GM19395 (cell line): ENCODE data around the gene CD79A.

Source experiments
- ATAC-seq: cut with Tn5 transposase; IDR thresholded peaks from one replicate; pipeline ENCODE4 v1.9.1; 2021; ENCODE audit warnings: mild to moderate bottlenecking, moderate library complexity; ENCODE audit not compliant: unreplicated experiment

Gene CD79A

DNA sequence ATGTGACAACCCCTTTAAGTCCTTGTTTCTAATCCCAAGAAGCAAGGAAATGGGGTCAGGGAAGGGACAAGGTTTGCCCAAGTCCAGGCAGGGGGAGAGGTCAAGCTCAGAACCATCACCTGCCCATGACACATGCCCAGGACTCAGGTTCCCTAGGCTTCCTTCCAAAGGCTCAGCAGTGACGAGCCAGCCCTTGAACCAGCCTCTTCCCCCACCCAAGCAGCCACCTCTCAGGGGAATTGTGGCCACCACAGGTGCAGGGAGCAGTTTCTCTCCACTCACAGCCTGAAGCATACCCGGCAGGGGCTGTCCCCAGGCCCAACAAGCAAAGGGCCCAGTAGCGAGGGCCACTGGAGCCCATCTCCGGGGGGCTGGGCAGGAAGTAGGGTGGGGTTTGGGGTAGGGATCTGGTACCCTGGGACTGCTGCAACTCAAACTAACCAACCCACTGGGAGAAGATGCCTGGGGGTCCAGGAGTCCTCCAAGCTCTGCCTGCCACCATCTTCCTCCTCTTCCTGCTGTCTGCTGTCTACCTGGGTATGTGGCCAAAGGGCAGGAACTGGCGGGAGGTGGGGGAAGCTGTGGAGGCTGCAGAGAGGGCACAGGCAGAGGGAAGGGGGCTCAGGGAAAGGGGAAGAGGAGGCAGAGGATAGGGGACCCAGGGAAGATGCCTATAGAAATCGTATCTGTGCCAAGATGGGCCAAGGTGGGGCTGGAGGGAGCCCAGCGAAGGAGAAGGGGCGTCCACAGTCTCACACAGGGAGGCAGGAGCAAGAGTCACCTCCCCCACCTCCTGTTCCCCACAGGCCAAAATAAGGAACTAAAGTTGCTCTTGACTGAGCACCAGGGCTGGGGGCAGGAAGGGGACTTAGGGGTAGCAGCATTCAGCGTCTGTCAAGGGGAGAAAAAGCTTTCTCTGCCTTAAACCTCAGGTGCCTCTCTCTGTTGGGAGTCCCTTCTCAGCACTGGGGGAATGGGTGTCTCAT is at the start of gene CD79A:
TSS of gene CD79A (plus strand) at position 433 of the 986 bp plus-strand sequence. CDS start at position 459, 26 bp downstream.
- peak; percentile 52 for ATAC-seq

DNA sequence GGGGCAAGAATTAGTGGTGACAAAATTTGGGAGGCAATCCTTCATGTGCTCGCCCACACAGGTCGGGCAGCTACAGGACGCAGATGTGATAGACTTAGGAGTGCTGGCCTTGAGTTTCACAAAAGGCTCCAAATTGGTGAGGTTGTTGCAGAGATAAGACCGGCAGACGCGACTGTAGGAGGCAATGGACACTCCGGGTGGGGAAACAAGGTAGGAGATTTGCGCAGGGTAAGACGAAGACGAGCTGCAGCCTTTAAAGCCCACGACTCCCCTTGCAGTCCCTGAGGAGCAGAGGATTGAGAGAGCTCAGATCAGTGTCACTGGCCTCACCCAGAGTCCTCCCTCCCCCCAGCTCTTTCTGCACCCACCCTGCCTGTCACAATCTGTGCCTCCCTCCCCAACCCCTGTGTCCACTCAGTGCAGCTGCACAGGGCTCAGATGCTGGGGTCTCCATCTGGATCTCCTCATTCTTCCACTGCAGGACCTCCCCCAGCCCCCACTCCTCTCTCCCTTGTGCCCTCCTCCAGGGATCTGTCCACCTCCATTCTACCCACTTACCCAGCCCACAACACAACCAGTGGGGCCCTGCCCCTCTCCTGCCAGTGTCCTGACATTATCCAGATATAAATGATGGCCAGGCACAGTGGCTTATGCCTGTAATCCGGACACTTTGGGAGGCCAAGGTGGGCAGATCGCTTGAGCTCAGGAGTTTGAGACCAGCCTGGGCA is 38.9 kb upstream of the CD79A start:
- no peak for ATAC-seq

DNA sequence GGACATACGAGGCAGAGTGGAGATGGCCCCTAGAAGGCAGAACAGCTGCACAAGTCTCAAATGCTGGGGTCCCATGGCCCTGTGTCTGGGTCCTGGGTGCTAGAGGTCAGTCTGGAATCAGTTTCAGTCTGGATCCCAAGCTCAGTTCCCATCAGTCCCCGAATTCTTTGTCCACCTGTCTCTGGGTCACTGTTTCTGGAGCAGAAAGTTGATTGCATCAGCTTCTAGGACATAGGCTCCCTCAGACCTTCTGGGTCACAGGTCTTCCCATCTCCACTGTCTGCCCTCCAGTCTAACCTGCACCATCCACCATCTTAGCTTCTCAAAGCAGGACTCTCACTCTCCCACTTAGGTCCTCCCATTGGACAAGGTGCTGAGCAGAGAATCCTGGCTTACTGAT is 37.9 kb upstream of the CD79A start:
- no peak for ATAC-seq

DNA sequence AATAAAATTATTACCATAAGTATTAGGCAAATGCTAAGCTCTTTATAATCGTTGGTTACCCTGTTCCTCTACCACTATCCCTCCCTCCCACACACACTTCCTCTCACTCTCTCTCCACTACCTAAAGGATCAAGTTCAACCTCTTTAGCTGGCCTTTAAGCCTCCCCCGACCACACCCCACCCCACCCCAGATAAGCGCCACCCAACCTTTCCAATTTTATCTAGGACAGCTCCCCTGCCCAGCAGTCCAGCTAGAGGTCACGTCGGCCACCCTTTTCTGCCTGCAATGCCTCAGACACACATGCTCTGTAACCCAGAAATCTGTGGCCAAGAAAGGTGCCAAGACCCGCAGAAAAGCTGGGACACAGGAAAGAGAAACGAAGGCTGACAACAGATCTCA is 33.7 kb upstream of the CD79A start:
- no peak for ATAC-seq

DNA sequence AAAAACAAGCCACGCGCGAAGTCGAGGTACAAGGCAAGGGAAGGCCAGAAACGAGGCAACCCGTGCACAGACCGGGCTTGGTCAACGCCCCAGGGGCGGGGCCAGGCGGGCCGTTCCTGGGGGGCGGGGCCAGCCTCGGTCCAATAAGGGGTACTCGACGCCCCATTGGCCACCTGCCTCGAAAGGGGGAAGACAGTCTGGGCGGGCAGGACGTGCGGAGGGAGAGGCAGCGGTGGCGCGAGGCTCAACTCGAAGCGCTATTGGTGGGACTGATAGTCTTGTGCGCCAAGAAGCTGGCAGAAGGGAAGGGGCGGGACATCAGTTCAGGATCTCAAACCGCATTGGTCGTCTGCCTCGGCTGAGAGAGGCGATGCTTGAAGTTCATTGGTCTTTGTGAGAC is 32.5 kb upstream of the CD79A start, which contains the start of gene LYPD4:
TSS of gene LYPD4 (minus strand) at position 83 of the 400 bp plus-strand sequence. CDS start 5,398 bp downstream, outside the sequence.
- no peak for ATAC-seq

DNA sequence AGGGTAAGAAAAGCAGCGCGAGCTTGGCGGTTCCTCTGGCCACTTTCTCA is 32.3 kb upstream of the CD79A start, which contains the start of gene DMRTC2:
TSS of gene DMRTC2 (plus strand) at position 42 of the 50 bp plus-strand sequence. CDS start 2,387 bp downstream, outside the sequence.
- no peak for ATAC-seq

DNA sequence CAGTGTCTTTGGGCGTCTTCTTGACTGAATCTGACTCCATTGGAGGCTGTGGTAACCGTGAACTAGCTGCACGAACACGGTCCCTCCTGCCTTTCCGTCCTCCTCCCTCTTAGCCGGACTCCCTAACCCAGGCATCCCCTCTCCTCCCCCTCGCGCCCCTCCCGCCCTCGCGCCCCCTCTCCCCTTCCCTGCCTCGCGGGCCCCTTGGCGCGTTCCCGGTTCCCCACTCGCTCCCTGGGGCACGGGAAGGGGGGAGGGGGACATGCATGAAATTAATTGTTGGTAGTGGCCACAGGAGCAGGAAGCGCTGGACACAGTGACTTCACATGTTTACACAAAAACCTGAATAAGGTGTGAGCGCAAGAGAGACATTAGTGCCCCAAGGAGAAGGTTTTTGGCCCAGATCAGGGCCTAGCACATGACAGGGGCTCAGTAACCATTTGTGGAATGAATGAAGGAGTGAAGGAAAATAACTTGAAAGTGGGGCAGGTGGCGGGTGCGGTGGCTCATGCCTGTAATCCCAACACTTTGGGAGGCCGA is 32.0 kb upstream of the CD79A start:
- no peak for ATAC-seq

DNA sequence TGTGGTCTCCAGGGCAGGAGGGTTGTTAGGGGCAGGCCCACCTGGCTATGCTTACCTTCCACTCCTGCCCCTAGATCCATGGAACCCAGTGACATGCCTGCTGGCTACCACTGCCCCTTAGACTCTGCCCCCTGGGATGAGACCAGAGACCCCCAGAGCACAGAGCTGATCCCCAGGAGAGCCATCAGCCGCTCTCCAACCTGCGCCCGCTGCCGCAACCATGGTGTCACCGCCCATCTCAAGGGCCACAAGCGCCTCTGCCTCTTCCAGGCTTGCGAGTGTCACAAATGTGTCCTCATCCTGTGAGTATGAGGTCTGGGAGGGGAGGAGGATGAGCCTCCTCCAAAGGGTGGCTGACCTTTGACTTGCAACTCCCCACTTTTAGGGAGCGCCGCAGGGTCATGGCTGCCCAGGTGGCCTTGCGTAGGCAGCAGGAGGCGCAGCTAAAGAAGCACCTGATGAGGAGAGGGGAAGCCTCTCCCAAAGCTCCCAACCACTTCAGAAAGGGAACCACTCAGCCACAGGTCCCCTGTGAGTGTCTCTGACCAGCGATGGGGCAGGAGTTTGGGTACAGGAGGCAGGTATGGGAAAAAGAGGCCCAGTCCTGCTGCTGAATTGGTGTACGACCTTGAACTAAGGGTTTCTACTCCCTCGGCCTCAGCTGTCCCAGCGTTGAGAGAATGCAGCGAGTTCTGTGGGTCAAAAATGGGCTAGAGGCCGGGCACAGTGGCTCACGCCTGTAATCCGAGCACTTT is 29.6 kb upstream of the CD79A start:
- ATAC-seq = no peak

DNA sequence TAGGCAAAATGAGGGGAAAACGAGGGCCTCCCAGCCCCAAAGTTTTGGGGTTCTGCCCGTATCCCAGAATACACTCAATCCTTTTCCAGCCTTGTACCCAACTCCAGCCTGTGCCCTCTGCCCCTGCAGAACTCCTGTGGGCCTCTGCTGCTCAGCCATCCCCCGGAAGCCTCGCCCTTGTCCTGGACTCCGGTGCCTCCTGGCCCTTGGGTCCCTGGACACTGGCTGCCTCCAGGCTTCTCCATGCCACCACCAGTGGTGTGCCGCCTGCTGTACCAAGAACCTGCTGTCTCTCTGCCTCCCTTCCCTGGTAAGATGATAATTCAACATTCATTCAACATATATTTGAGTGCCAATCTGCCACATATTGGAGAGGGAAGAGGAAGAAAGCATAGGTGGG is 28.4 kb upstream of the CD79A start:
- ATAC-seq = no peak

DNA sequence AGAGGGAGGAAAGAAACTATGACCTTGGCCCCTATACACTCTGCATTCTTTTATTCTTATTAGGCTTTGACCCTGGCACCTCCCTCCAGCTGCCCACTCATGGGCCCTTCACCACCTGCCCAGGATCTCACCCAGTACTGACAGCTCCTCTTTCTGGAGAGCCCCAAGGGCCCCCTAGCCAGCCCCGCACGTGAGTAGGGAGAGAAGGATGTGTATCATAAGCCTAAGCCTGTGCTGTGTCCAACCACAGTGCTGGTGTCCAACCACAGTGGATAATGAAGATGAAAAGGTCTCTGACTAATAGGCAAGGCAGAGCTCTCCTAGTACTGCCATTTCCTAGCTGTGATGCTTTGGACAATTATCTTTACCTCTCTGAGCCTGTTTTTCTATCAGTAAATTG is 28.0 kb upstream of the CD79A start:
- ATAC-seq = no peak

DNA sequence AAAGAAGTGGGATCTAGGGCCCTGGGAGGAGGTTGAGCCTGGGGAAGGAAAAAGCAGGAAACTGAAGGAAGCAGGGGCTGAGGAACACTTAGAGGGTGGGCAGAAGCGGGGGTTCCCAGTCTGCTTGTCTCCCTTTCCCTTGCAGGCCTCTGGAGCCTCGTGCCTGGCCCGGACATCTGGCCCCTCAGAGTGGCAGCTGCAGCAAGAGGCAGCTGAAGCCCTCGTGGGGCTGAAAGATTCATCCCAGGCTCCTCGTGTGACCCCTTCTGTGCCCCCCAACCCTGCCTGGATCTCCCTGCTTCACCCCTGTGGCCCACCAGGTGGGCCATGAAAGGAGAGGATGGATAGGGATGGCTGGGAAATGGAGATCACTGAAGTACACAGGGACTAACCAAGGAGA is 26.7 kb upstream of the CD79A start:
- ATAC-seq = no peak

DNA sequence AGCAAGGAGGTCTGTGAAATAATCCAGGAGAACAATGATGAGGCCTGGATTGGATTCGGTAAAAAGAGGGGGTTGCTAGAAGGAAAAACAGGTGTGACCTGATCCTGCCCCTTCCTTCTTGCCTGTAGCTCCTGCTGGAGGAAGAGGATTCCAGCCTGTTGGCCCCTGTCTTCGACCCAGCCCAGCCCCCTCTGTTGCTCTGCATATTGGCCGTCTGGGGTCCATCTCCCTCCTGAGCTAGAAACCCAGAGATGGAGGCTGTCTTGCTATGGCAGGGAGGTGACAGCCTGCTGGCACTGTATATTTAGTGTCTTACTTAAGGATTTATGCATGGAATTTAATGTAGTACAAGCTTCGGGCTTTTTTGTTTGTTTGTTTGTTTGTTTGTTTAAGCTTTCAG is 25.6 kb upstream of the CD79A start:
- no peak for ATAC-seq

DNA sequence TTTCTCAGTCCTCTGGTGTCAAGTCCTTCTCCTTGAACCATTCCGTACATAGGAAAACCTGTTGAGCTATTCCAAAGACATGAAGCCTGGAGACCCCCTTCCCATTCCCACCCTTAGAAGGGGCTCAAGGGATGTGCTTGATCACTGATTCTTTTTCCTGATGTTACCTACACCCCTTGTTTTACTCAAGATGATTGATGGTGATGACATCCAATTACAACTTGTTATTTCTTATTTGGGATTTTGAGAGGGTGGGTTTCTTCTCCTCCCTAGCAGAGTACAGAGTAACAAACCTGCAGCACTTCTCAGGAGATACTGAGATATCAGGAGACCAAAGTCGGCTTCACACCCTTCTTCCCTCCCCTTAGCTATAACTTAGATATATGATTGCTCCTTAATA is 23.7 kb upstream of the CD79A start:
- ATAC-seq = no peak

DNA sequence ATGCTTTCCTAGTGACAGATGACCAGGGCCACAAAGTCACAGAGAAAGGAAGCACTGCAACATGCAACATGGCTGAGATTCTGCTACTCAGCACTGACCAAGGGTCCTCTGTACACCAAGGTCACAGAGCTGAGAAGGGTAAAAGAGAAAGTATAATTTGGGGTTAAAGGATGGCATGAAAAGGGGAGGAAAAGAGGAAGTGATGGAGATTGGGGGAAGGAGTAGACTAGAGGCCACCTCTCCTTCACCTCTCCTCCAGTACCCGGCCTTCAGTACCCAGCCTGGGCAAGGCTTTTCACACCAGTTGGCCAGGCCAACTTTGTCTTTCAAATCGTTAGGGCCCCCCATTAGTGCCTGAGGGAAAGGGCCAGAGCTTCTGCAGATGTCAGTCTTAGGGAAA is 23.3 kb upstream of the CD79A start:
- no peak for ATAC-seq

DNA sequence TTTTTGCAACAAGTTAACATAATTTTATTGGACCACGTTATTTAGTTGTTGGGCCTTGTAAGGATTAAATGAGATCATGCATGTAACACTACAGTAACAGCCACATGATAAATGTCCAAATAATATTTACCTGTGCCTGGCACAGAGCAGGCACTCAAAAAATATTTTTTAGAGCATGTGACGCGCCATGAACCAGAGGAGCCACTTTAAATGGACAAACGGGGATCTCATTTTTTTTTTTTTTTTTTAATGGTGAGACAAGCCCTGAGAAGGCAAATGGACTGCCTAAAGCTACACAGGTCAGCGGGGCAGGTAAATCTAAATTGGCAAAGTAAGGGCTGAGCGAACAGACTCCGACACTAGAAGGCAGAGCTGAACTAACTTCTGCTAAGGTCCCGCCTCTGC is 17.9 kb upstream of the CD79A start:
- no peak for ATAC-seq

DNA sequence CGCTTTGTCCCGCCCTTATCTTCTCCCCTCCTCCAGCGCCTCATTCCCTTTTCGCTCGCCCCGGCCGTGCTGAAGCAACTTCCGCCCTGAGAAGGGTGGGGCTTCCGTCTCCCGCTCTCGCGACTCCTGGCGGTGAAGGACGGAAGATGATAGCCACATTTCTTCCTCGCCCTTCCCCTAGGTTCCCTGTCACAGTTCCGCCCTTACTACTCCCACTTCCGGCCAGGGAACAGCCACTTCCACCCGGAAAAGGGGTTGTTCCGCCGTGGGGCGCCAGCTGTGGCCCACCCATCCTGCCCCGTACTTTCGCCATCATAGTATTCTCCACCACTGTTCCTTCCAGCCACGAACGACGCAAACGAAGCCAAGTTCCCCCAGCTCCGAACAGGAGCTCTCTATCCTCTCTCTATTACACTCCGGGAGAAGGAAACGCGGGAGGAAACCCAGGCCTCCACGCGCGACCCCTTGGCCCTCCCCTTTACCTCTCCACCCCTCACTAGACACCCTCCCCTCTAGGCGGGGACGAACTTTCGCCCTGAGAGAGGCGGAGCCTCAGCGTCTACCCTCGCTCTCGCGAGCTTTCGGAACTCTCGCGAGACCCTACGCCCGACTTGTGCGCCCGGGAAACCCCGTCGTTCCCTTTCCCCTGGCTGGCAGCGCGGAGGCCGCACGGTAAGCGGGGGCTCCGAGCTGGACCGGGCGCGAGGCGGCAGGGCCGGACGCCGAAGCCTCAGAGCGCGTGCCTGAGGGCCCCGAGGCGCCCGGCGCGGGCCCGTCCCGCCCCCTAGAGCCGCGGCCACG is 17.3 kb upstream of the CD79A start, which contains the start of gene RPS19:
TSS of gene RPS19 (plus strand) at position 638 of the 801 bp plus-strand sequence. CDS start 520 bp downstream, outside the sequence.
- ATAC-seq = peak; percentile 78

DNA sequence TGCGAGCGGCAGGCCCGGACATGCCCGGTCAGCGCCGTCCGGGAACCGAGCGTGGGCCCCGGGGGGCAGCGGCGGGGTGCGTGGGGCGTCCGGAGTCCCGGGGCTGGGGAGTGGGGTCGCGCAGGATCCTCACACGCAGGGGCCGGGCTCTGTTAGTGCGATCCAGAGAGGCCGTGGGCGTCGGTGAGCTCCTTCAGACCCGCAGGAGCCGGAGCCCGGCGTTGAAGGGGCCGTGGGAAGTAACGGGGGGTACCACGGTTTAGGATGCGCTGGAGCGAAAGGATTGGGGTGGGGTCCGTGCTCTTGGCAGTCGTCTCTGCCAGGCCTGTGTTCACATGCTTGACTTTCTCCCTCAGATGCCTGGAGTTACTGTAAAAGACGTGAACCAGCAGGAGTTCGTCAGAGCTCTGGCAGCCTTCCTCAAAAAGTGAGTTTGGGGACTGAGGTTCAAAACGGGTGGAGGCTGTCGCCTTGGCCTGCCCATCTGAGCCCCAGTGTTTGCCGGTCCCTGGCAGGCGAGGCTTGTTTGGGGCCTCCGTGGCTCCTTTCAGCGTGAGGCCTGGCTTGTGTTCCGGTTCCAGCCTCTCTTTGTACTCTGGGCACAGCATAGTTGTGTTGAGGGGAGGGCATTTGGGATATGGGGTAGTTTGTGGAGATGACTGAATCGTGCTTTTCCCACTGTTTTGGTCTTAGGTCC is 16.5 kb upstream of the CD79A start:
- no peak for ATAC-seq

DNA sequence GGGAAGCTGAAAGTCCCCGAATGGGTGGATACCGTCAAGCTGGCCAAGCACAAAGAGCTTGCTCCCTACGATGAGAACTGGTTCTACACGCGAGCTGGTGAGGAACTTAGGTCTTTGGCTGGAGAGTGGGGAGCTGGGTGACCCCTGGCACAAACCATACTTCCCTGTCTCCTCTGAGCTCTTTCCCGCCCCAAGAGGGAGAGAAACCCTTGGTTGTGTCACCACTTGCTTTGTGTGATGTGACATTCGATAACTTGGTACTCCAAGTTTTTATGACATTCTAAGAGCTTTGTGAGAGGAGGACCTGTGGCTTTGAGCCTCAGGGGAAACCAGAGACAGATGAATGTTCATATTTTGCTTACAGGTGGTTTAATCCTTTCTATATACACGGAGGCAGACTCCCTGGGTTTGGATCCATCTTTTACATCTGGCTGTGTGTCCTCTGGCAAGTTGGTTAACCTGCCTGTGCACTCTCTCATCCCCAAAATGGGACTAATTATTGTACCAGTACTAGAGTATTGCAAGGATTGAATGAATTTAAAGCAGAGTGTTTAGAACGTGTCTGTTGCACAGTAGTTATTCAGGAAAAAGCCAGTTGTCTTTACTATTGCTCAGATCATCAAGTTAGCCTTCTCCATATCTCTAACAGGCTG is 15.8 kb upstream of the CD79A start:
- no peak for ATAC-seq

DNA sequence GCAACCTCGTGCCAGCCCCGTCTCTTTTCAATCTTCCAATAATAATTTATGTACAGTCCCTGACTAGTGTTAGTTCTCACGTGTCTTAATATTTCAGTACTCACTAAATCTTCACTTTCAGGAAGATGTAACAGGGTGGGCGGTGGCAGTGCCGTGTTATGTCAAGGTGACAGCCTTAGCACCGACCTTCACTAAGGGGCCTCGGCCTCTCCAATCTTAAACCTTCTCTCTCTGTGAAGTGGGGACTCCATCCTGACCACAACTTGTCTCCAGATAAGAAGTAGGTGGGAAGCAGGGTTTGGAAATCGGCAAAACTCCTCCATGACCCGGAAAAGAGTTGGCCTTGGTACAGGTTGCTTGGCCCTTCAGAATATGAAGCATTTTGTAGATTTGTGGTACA is 15.2 kb upstream of the CD79A start:
- no peak for ATAC-seq
